A549 treated with CpdA at 1 μM for 4 hours (cell line): Measurements from ENCODE around the gene SEC61B. TPM values are rescaled to one million over a fixed set of nuclear protein-coding genes. Genes with fewer than 3 reads are reported as not detected.

ENCODE experiments used
- total RNA-seq: library from RNA; stranded (reverse); fragments of 200-300 nt; extraction: Qiagen RNA extraction; gene quantifications from 5 replicates; pipeline ENCODE4 v1.2.3, GENCODE V29; 2022; ENCODE audit warnings: low read depth

SEC61B gene
- total RNA-seq: 289 to 343 TPM (median 319 TPM) in 5 replicates

DNA sequence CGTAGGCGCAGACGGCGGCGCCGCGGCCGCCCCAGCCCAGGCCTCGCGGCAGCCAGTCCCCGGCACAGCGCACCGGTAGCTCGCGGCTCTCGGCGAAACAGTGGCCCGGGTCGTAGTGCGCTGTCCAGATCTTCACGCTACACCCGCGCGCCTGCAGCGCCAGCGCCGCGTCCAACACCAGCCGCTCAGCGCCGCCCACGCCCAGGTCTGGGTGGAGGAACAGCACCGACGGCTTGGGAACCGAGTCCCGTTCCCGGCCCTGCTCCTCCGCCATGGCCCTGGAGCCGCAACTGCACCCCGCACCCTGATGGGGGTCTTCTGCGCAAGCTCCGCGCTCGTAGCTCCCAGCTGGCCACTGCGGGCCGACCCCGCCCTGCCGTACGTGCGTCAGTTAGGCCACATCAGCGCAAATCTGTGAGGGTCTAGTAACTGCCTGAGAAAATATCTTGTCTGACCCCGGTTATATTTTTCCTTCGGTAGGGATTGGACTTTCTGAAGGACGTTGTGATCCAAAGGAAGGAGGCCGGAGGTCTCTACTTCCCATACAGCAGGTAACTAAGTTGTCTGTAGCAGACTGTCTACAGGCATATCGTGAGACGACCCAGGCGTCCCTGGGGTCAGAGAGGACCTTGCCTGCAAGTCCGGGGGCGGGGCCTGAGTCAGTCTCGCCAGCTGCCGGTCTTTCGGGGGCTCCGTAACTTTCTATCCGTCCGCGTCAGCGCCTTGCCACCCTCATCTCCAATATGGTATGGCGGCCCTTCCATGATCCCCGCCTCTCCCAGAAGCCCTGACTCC lies at the start of gene SEC61B, which contains the start of gene ALG2:
SEC61B (plus strand) TSS at position 662 of the 795 bp plus-strand sequence; CDS start at position 744, 82 bp downstream.
ALG2 (minus strand) TSS at position 322 of the 795 bp plus-strand sequence; CDS start at position 274, 48 bp downstream.

Other genes starting within 250 kb of the SEC61B start
- 21.2 to 42.8 TPM (median 31.0 TPM) in 5 replicates for gene TGFBR1, start 117.2 kb upstream of the SEC61B start, total RNA-seq
- 46.5 to 52.8 TPM (median 50.8 TPM) in 5 replicates for gene ALG2, start 340 bp upstream of the SEC61B start, total RNA-seq